Measurements from ENCODE around the gene VASN.

- TF ChIP-seq, protein P1, sequence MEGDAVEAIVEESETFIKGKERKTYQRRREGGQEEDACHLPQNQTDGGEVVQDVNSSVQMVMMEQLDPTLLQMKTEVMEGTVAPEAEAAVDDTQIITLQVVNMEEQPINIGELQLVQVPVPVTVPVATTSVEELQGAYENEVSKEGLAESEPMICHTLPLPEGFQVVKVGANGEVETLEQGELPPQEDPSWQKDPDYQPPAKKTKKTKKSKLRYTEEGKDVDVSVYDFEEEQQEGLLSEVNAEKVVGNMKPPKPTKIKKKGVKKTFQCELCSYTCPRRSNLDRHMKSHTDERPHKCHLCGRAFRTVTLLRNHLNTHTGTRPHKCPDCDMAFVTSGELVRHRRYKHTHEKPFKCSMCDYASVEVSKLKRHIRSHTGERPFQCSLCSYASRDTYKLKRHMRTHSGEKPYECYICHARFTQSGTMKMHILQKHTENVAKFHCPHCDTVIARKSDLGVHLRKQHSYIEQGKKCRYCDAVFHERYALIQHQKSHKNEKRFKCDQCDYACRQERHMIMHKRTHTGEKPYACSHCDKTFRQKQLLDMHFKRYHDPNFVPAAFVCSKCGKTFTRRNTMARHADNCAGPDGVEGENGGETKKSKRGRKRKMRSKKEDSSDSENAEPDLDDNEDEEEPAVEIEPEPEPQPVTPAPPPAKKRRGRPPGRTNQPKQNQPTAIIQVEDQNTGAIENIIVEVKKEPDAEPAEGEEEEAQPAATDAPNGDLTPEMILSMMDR (IDR thresholded peaks at IDR 0.05; ENCODE audit: low read length): no peak
- TF ChIP-seq EZH2 (IDR thresholded peaks at IDR 0.05; ENCODE audit: borderline replicate concordance, low read length): no peak
Measured at GRCh38 chr16:4362476-4363135, 9.0 kb upstream of the VASN start.
